Activated CD8-positive, alpha-beta memory T cell treated with anti-CD3 and anti-CD28 coated beads, Interleukin-2, amount 10 ng/mL, durations not matched to agents 7 days and 5 days (primary cell): ENCODE data around the gene RBBP8NL. TPM values are rescaled to one million over a fixed set of nuclear protein-coding genes. Genes with fewer than 3 reads are reported as not detected.

Experiments
- ATAC-seq: fragments of 150-1000 bp; cut with Tn5 transposase; one replicate; pipeline ENCODE4 v1.10.0; 2021; ENCODE audit warnings: moderate library complexity
- CTCF ChIA-PET: fragments of 350-600 bp; sonication (Branson Sonifier 250); formaldehyde crosslinking; loops from one replicate; lab custom pipeline; 2021; ENCODE audit warnings: antibody characterized with exemption; lab: Charles Lee
- DNase-seq: peaks from one replicate; pipeline ENCODE4 v3.0.0-alpha.2; 2020
- H3K27ac Mint-ChIP-seq: one replicate; pipeline ENCODE4 v1.8.0; 2021; ENCODE audit warnings: mild to moderate bottlenecking, mixed read lengths
- H3K27me3 Mint-ChIP-seq: one replicate; pipeline ENCODE4 v1.8.0; 2021; ENCODE audit warnings: mixed read lengths
- H3K36me3 Mint-ChIP-seq: one replicate; pipeline ENCODE4 v1.8.0; 2021; ENCODE audit warnings: mild to moderate bottlenecking, mixed read lengths
- H3K4me1 Mint-ChIP-seq: one replicate; pipeline ENCODE4 v1.8.0; 2021; ENCODE audit warnings: mixed read lengths
- H3K4me3 Mint-ChIP-seq: one replicate; pipeline ENCODE4 v1.8.0; 2021; ENCODE audit warnings: mild to moderate bottlenecking, moderate library complexity, mixed read lengths
- H3K9me3 Mint-ChIP-seq: one replicate; pipeline ENCODE4 v1.8.0; 2022; ENCODE audit warnings: low read depth, mixed read lengths
- total RNA-seq, 2 experiments: library from RNA; stranded (reverse); gene quantifications; one replicate each; pipeline ENCODE4 v1.2.3, GENCODE V29; 2021

Gene RBBP8NL
- total RNA-seq = not detected

- no peaks in the 10 kb centered on the region for H3K4me1 Mint-ChIP-seq
- H3K36me3 Mint-ChIP-seq = no peaks in the 10 kb centered on the region
- CTCF ChIA-PET = no interaction called here
- H3K4me3 Mint-ChIP-seq = no peak within 1 kb of the TSS
- H3K27me3 Mint-ChIP-seq = no peaks in the 10 kb centered on the region
- H3K27ac Mint-ChIP-seq = no peak within 1 kb of the TSS
- no peak for ATAC-seq
- no peak for DNase-seq
- H3K9me3 Mint-ChIP-seq = no peaks in the 10 kb centered on the region
These were observed at the start of gene RBBP8NL for GRCh38 chr20:62427172-62428001. RBBP8NL (minus strand) TSS chr20:62427539; CDS start chr20:62419647, 7,892 bp downstream.

- DNase-seq (no peak), ATAC-seq (no peak)
- CTCF ChIA-PET = no interaction called here
- H3K36me3 Mint-ChIP-seq = no peaks in the 10 kb centered on the region
- no peak overlapping the region for H3K27ac Mint-ChIP-seq
- H3K4me3 Mint-ChIP-seq = no peak overlapping the region
- H3K9me3 Mint-ChIP-seq = no peaks in the 10 kb centered on the region
- peaks cover 1% of the 10 kb centered on the region for H3K4me1 Mint-ChIP-seq
- peaks cover 57% of the 10 kb centered on the region for H3K27me3 Mint-ChIP-seq
These were observed 48.9 kb upstream of the RBBP8NL start for GRCh38 chr20:62476056-62476838.

GRCh38 chr20:62475772-62476055, 48.4 kb upstream of the RBBP8NL start, which contains the start of gene GATA5:
GATA5 (minus strand) TSS chr20:62475995; CDS start chr20:62475521, 474 bp downstream.
- peaks cover 1% of the 10 kb centered on the region for H3K4me1 Mint-ChIP-seq
- CTCF ChIA-PET = no interaction called here
- ATAC-seq = no peak
- peak within 1 kb of the TSS; percentile 36 for H3K27ac Mint-ChIP-seq
- H3K9me3 Mint-ChIP-seq = no peaks in the 10 kb centered on the region
- no peak for DNase-seq
- H3K27me3 Mint-ChIP-seq = peaks cover 57% of the 10 kb centered on the region
- H3K36me3 Mint-ChIP-seq = no peaks in the 10 kb centered on the region
- no peak within 1 kb of the TSS for H3K4me3 Mint-ChIP-seq

GRCh38 chr20:62475027-62475771, 47.9 kb upstream of the RBBP8NL start:
- DNase-seq (no peak), ATAC-seq (no peak)
- peaks cover 58% of the 10 kb centered on the region for H3K27me3 Mint-ChIP-seq
- no peak overlapping the region for H3K4me3 Mint-ChIP-seq
- H3K4me1 Mint-ChIP-seq = peaks cover 1% of the 10 kb centered on the region
- H3K36me3 Mint-ChIP-seq = no peaks in the 10 kb centered on the region
- H3K9me3 Mint-ChIP-seq = no peaks in the 10 kb centered on the region
- no peak overlapping the region for H3K27ac Mint-ChIP-seq
- CTCF ChIA-PET = no interaction called here

- peaks cover 1% of the 10 kb centered on the region for H3K4me1 Mint-ChIP-seq
- ATAC-seq = no peak
- no peak for DNase-seq
- no peaks in the 10 kb centered on the region for H3K9me3 Mint-ChIP-seq
- H3K27me3 Mint-ChIP-seq = peaks cover 58% of the 10 kb centered on the region
- no peak overlapping the region for H3K4me3 Mint-ChIP-seq
- CTCF ChIA-PET = no interaction called here
- no peaks in the 10 kb centered on the region for H3K36me3 Mint-ChIP-seq
- H3K27ac Mint-ChIP-seq = no peak overlapping the region
These were observed 47.3 kb upstream of the RBBP8NL start for GRCh38 chr20:62474604-62475026.

GRCh38 chr20:62473717-62474603, 46.6 kb upstream of the RBBP8NL start:
- CTCF ChIA-PET = no interaction called here
- H3K9me3 Mint-ChIP-seq = no peaks in the 10 kb centered on the region
- peaks cover 1% of the 10 kb centered on the region for H3K4me1 Mint-ChIP-seq
- peaks cover 54% of the 10 kb centered on the region for H3K27me3 Mint-ChIP-seq
- no peak overlapping the region for H3K4me3 Mint-ChIP-seq
- ATAC-seq (no peak), DNase-seq (no peak)
- no peak overlapping the region for H3K27ac Mint-ChIP-seq
- H3K36me3 Mint-ChIP-seq = no peaks in the 10 kb centered on the region

- no peaks in the 10 kb centered on the region for H3K36me3 Mint-ChIP-seq
- CTCF ChIA-PET = no interaction called here
- peaks cover 1% of the 10 kb centered on the region for H3K4me1 Mint-ChIP-seq
- ATAC-seq (no peak), DNase-seq (no peak)
- no peak overlapping the region for H3K4me3 Mint-ChIP-seq
- no peak overlapping the region for H3K27ac Mint-ChIP-seq
- no peaks in the 10 kb centered on the region for H3K9me3 Mint-ChIP-seq
- H3K27me3 Mint-ChIP-seq = peaks cover 45% of the 10 kb centered on the region
These were observed 45.7 kb upstream of the RBBP8NL start for GRCh38 chr20:62472941-62473585.

GRCh38 chr20:62472138-62472940, 45.0 kb upstream of the RBBP8NL start:
- H3K36me3 Mint-ChIP-seq = no peaks in the 10 kb centered on the region
- H3K9me3 Mint-ChIP-seq = no peaks in the 10 kb centered on the region
- H3K4me1 Mint-ChIP-seq = peaks cover 1% of the 10 kb centered on the region
- DNase-seq = no peak
- no peak for ATAC-seq
- no peak overlapping the region for H3K4me3 Mint-ChIP-seq
- peaks cover 38% of the 10 kb centered on the region for H3K27me3 Mint-ChIP-seq
- CTCF ChIA-PET = interaction anchor here (1.4 kb wide), 1 partner anchor 27 kb away, joined by 3 read pairs; no protein-coding TSS in a partner anchor
- H3K27ac Mint-ChIP-seq = no peak overlapping the region

GRCh38 chr20:62470459-62470858, 43.1 kb upstream of the RBBP8NL start:
- Mint-ChIP-seq H3K27ac (no peak overlapping the region), H3K4me1 (no peaks in the 10 kb centered on the region), H3K9me3 (no peaks in the 10 kb centered on the region), H3K4me3 (no peak overlapping the region), H3K36me3 (no peaks in the 10 kb centered on the region), H3K27me3 (peaks cover 29% of the 10 kb centered on the region)
- no peak for DNase-seq
- ATAC-seq = no peak
- CTCF ChIA-PET = no interaction called here

GRCh38 chr20:62470001-62470400, 42.7 kb upstream of the RBBP8NL start:
- Mint-ChIP-seq H3K4me3 (no peak overlapping the region), H3K4me1 (no peaks in the 10 kb centered on the region), H3K36me3 (no peaks in the 10 kb centered on the region), H3K9me3 (no peaks in the 10 kb centered on the region), H3K27me3 (peaks cover 29% of the 10 kb centered on the region), H3K27ac (no peak overlapping the region)
- no peak for ATAC-seq
- no peak for DNase-seq
- CTCF ChIA-PET = no interaction called here

- Mint-ChIP-seq H3K27ac (no peak overlapping the region), H3K4me1 (no peaks in the 10 kb centered on the region), H3K9me3 (no peaks in the 10 kb centered on the region), H3K36me3 (no peaks in the 10 kb centered on the region), H3K4me3 (no peak overlapping the region), H3K27me3 (peaks cover 24% of the 10 kb centered on the region)
- no peak for ATAC-seq
- no peak for DNase-seq
- CTCF ChIA-PET = no interaction called here
These were observed 42.0 kb upstream of the RBBP8NL start for GRCh38 chr20:62469352-62469751.
